ENCODE measurements around the gene TMEM150C.

TMEM150C gene

GRCh38 chr4:82469791-82470345, 91.9 kb downstream of the TMEM150C start:
- FAIRE-seq: no peak

GRCh38 chr4:82467471-82467870, 94.3 kb downstream of the TMEM150C start:
- no peak for FAIRE-seq

- no peak for FAIRE-seq
Measured at GRCh38 chr4:82463221-82463620, 98.6 kb downstream of the TMEM150C start.

- no peak for FAIRE-seq
Measured at GRCh38 chr4:82462415-82462831, 99.4 kb downstream of the TMEM150C start.

GRCh38 chr4:82461710-82462109, 100.1 kb downstream of the TMEM150C start:
- no peak for FAIRE-seq

- FAIRE-seq: no peak
Measured at GRCh38 chr4:82458729-82459128, 103.1 kb downstream of the TMEM150C start.

- no peak for FAIRE-seq
Measured at GRCh38 chr4:82457266-82457665, 104.5 kb downstream of the TMEM150C start.

- FAIRE-seq: no peak
Measured at GRCh38 chr4:82452026-82452425, 109.8 kb downstream of the TMEM150C start.

- FAIRE-seq: no peak
Measured at GRCh38 chr4:82450966-82451755, 110.6 kb downstream of the TMEM150C start.

- FAIRE-seq: no peak
Measured at GRCh38 chr4:82447886-82448285, 113.9 kb downstream of the TMEM150C start.

- no peak for FAIRE-seq
Measured at GRCh38 chr4:82439088-82439487, 122.7 kb downstream of the TMEM150C start.

GRCh38 chr4:82437285-82438005, 124.3 kb downstream of the TMEM150C start:
- no peak for FAIRE-seq

GRCh38 chr4:82436780-82437179, 125.0 kb downstream of the TMEM150C start:
- FAIRE-seq: no peak

GRCh38 chr4:82436130-82436529, 125.7 kb downstream of the TMEM150C start:
- no peak for FAIRE-seq

GRCh38 chr4:82434949-82435348, 126.8 kb downstream of the TMEM150C start:
- FAIRE-seq: no peak

- FAIRE-seq: no peak
Measured at GRCh38 chr4:82433791-82434190, 128.0 kb downstream of the TMEM150C start.
